Suprapubic skin (tissue), 4 donors: Measurements from ENCODE around the gene APBA3.

Experiments used
- CTCF ChIP-seq, 2 donors: fragments of 200-600 bp in 1 of 2; fragments of 450-650 bp in 1 of 2; sonication (generic) in 1 of 2; IDR thresholded peaks; one replicate each; pipeline ENCODE4 v1.5.1; 2016 to 2019; ENCODE audit warnings: antibody characterized with exemption in 2 of 2, mild to moderate bottlenecking in 1 of 2, moderate library complexity in 1 of 2
- EP300 ChIP-seq: sonication (generic); formaldehyde crosslinking; IDR thresholded peaks from one replicate; pipeline ENCODE4 v1.6.1; 2017; ENCODE audit warnings: antibody characterized with exemption
- POLR2A ChIP-seq, 2 donors: fragments of 450-650 bp; IDR thresholded peaks; one replicate each; pipeline ENCODE4 v1.6.1; 2017; ENCODE audit warnings: antibody characterized with exemption in 2 of 2, mild to moderate bottlenecking in 2 of 2, moderate library complexity in 2 of 2
- POLR2AphosphoS5 ChIP-seq, 3 donors: sonication (generic); formaldehyde crosslinking; IDR thresholded peaks; one replicate each; pipeline ENCODE4 v1.6.1; 2017; ENCODE audit warnings: antibody characterized with exemption in 3 of 3

- no peak for TF ChIP-seq CTCF (IDR thresholded peaks at IDR 0.05)
- TF ChIP-seq POLR2A (IDR thresholded peaks at IDR 0.05), result no peak
- no peak for TF ChIP-seq EP300
- TF ChIP-seq POLR2AphosphoS5 (IDR thresholded peaks at IDR 0.05), result no peak
Measured at GRCh38 chr19:3760871-3761361, 576 bp downstream of the APBA3 start.
